ENCODE data around the gene C16orf78.

DNA sequence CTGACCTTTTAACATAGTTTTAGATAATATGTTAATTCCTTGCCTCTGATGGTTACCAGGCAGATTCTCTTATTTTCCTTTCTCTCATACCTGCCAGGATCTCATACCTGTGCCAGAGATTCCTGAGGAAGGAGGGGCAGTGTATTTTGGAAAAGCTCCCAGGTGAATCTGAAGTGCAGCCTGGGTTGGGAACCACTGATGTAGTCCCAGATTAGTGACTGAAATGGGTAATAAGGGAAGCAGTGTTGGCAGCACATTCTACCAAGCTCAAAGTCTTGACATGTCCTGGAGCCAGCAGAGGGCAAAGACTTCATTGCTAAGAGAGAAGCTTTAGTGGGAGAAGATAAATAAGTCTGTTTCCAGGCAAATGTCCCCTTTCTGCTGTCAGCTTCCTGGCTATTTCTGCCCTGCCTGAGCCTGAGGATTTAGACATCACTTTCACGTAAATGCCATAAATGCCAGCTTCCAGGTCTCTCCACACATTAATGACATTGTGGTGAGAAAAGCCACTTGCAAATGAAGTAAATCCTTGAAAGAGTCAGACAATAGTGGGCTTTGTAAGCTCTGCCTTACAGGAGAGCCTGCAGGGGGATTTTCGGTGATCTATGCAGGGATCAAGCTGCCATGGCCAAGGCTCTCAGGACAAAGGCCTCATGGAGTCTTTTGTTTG lies 40.9 kb upstream of the C16orf78 start:
- TF ChIP-seq, protein P1, sequence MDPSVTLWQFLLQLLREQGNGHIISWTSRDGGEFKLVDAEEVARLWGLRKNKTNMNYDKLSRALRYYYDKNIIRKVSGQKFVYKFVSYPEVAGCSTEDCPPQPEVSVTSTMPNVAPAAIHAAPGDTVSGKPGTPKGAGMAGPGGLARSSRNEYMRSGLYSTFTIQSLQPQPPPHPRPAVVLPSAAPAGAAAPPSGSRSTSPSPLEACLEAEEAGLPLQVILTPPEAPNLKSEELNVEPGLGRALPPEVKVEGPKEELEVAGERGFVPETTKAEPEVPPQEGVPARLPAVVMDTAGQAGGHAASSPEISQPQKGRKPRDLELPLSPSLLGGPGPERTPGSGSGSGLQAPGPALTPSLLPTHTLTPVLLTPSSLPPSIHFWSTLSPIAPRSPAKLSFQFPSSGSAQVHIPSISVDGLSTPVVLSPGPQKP (IDR thresholded peaks at IDR 0.05; ENCODE audit: borderline replicate concordance, low read depth, low read length), result no peak
- TF ChIP-seq, protein P2, sequence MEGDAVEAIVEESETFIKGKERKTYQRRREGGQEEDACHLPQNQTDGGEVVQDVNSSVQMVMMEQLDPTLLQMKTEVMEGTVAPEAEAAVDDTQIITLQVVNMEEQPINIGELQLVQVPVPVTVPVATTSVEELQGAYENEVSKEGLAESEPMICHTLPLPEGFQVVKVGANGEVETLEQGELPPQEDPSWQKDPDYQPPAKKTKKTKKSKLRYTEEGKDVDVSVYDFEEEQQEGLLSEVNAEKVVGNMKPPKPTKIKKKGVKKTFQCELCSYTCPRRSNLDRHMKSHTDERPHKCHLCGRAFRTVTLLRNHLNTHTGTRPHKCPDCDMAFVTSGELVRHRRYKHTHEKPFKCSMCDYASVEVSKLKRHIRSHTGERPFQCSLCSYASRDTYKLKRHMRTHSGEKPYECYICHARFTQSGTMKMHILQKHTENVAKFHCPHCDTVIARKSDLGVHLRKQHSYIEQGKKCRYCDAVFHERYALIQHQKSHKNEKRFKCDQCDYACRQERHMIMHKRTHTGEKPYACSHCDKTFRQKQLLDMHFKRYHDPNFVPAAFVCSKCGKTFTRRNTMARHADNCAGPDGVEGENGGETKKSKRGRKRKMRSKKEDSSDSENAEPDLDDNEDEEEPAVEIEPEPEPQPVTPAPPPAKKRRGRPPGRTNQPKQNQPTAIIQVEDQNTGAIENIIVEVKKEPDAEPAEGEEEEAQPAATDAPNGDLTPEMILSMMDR (conservative IDR thresholded peaks at IDR 0.05; ENCODE audit: low read depth, low read length), result no peak
- TF ChIP-seq POLR2A (IDR thresholded peaks at IDR 0.05; ENCODE audit: low read depth, low read length) (no peak), RFX5 (IDR thresholded peaks at IDR 0.05; ENCODE audit: low read depth, low read length) (no peak), RAD21 (IDR thresholded peaks at IDR 0.05; ENCODE audit: low read length) (no peak), MAZ (IDR thresholded peaks at IDR 0.05; ENCODE audit: borderline replicate concordance, low read depth, low read length) (no peak), FOS (IDR thresholded peaks at IDR 0.05; ENCODE audit: low read depth, low read length) (no peak), RCOR1 (IDR thresholded peaks at IDR 0.05; ENCODE audit: insufficient replicate concordance, low read length) (no peak), USF2 (IDR thresholded peaks at IDR 0.05; ENCODE audit: low read depth, low read length) (no peak), MAFK (IDR thresholded peaks at IDR 0.05; ENCODE audit: low read depth, low read length) (no peak)
